ENCODE results near the gene ADCY5.

ADCY5 gene

DNA sequence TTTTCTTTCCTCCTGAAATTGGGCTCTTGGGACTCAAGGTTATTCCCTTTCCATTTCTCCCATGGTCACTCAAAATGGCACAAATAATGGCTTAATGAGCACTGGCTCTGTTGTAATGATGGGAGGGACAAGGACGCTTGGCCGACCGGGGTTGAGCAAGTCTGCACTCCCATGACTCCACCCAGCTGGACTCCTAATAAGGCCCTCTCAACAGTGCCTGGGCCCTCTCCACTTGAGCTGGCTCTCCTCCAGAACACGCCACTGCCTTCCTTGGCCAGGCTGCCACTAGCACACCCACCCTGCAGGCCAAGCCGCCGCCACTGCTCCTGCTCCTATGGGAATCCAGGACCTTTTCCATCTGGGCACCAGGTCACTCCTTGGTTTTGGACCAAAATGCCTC is 42.3 kb downstream of the ADCY5 start:
- no peak for DNase-seq (ENCODE audit: low read depth in 2 of 2)

DNA sequence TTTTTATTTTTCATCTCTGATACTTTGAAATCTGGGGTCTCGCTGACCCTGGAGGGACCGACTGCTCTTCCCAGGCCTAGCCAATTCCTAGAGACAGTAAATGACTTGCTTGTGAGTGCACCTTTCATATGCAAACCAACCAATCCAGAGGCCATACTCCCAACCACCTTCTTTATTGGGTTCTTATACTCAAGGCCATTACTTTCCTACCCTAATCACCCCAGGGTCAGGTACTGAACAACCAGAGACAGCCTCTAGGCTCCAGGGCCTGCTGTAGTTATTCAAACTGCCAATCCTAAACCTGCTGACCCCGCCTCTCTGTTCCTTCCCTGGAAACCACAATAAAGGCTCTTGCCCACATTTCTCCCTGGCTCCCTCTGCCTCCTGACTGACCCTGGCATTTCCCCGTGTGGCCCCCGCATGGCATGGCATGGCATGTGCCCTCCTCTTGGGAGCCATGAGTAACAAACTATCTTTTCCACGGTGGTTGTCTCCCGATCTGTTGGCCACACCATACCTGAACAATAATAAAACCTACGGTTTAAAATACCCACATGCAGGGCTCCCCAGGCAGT is 42.9 kb downstream of the ADCY5 start:
- DNase-seq (ENCODE audit: low read depth in 2 of 2) = no peak

DNA sequence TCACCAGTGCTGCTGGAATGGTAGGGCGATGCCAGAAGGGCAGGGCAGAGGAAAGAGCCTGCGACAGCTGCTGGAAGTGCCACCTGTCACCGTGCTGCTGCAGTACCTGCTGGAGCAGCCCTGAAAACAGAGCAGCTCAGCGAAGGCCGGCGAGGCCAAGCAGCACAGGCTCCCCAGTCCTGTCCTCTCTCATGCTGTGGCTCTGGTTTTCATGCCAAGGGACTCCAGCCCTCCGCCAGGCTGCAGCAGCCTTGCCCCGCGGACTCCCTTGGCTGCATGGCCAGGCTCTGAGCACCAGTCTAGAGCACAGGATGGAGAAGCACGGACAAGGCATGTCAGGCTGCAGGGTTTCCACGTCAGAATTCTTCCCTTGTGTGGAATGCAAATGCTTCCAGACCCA is 43.9 kb downstream of the ADCY5 start:
- DNase-seq (ENCODE audit: low read depth in 2 of 2) = no peak

DNA sequence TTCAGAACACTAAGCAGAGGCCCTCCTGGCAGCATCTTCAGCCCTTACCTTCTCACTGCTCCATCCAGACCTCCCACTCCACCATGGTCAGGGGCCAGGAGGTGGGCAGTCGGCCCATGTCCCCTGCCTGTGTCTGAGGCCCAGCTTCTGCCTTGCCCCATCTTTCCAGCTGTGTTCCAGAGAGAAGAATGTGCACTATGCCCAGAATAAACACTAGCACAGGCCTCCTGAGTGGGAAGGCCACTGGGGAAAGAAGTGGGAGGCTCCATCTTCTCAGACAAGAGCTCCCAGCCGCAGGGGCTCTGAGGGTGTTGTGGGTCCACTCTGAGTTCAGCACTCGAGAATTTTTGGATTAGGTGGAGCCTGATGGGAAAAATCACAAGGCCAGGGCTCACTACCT is 44.5 kb downstream of the ADCY5 start:
- DNase-seq (ENCODE audit: low read depth in 2 of 2) = no peak

DNA sequence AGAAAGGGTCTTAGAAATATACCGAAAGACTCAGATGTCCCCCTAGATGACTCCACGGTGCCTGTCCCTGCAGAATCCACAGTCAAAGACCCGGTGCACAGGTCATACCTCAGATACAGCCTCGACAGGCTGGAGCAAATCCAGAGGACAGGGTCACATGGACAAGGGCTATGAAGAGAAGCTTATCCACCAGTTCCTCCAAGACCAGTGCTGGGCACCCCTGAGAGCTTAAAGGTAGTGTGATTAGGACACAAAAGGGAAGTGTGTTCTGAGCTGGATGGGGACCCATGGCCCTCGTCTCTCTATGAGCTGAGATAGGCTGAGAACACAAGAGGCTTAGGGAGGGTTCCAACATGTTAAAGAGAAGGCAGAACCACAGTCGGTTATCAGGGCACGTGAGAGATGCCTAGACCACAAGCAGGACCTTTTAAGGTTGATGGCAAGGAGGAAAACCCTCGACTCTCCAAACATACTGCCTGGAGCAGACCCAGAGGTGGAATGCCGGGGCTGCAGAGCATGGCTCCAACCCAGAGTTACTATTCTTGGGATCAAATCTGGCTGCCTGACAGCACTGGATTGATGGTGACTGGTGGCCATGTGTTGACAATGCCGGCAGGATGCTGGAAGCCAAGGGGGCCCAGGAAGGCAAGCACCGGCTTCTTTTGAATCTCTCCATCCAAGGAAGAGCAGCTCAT is 46.9 kb downstream of the ADCY5 start:
- DNase-seq (ENCODE audit: low read depth in 2 of 2) = no peak

DNA sequence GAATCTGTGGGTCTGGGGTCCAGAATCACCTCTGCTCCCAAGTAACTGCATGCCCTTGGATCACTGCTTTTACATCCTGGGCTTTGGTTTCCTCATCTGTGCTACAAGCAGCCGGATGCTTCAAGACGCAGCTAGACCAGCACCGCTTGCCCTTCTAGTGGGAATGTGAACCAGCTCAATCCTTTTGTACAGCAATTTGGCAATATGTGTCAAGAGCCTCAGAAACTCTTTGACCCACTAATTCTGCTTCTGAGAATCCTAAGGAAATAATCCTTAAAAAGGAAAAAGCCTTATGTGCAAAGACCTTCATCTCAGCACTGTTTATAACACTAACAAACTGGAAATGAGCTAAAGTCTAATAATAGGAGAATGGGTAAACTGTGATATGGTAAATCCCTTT is 48.7 kb downstream of the ADCY5 start:
- DNase-seq (ENCODE audit: low read depth in 2 of 2) = no peak

DNA sequence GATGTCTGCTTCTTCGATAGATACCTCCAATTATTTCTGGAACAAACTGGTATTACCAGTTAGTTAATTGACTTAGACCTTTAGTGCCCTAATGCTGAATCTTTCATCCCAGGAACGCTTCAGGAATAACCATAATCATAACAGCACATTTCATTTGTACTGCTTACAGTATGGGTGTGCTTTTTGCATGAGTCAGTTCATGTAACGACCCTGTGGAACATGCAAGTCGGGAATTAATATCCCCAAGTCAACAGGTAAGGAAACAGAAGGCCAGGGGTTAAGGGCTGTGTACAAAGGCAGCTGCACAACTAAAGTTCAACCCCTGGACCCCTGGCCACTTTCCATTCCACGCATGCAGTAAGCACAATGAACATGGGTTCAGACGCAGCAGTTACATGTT is 49.2 kb downstream of the ADCY5 start:
- no peak for DNase-seq (ENCODE audit: low read depth in 2 of 2)

DNA sequence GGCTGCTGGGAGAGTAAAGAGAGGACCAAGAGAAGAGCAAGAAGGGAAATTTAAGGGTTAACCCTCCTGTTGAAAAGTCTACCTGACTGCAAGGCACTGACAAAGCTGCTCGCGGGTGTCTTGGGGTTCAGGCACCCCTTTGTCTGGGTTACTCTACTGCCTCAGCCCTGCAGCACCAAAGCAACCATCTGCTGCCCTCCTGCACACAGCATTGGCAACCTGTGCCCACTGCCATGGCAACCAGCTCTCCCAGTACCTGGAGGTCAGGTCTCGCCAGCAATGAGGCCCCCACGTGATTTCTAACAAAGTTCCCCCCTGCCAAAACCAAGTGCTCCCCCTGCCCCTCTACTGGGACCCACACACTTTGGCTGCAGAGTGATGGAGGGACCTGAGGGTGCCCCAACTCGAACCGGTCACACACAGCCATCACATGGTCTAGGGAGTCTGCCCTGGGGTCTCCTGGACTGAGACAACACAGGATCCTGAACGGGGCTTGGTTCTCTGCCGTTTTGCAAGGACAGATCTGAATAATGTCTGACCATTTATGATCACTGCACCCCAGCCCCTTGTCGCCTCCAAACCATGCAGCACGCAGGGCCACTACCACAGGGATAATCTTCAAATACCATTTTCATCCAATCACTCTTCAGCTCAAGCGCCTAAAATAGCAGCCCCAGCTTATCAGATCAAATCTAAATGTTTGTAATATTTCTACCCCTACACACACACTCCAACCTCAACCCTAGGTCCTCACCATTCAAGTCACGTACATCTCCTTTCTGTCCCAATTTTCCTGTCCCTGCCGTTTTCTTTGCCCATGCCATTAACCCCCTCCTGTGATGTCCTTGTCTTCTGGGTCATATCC is 50.7 kb downstream of the ADCY5 start:
- no peak for DNase-seq (ENCODE audit: low read depth in 2 of 2)

DNA sequence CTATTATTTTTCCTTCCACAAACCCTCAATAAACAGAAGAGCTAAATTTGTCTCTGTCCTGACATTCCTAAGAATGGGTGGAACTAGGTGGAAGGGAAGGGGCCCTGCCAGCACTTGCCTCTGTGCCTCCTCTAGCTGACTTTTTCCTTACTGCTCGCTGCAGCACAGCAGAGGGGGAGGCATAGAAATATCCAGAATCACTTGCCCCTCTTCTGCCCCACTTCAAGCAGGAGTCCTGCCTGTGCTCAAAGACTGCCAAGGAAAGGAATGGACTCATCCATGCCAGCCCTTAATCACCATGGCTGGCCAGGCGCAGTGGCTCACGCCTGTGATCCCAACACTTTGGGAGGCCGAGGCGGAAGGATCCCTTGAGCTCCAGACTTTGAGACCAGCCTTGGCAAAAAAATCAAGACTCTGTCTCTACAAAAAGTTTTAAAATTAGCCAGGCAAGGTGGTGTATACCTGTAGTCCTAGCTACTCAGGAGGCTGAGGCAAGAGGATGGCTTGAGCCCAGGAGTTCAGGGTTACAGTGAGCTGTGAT is 51.8 kb downstream of the ADCY5 start:
- DNase-seq (ENCODE audit: low read depth in 2 of 2) = no peak

DNA sequence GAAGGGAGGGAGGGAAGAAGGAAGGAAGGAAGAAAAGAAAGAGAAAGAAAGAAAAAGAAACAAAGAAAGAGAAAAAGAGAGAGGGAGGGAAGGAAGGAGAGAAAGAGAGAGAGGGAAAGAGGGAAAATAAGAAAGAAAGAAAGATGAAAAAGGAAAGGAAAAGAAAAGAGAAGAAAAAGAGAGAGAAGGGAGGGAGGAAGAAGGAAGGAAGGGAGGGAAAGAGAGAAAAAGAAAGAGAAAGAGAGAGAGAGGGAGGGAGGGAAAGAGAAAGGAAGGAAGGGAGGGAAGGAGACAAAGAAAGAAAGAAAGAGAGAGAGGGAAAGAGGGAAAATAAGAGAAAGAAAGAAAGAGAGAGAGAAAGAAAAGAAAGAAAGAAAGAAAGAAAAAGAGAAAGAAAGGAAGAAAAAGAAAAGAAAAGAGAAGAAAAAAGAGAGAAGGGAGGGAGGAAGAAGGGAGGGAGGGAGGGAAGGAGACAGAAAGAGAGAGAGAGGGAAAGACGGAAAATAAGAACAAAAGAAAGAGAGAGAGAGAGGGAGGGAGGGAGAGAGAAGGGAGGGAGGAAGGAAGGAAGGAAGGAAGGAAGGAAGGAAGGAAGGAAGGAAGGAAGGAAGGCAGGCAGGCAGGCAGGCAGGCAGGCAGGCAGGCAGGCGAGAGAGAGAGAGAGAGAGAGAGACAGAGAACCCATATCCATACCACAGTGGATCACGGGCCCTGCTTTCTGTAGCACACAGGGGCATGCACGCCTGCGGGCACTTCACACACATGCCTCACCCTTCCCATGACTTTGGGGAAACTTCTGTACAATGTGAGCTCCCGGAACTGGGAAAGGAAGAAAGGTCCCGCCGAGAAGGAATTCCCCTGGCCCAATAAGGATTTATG is 52.5 kb downstream of the ADCY5 start:
- no peak for DNase-seq (ENCODE audit: low read depth in 2 of 2)

DNA sequence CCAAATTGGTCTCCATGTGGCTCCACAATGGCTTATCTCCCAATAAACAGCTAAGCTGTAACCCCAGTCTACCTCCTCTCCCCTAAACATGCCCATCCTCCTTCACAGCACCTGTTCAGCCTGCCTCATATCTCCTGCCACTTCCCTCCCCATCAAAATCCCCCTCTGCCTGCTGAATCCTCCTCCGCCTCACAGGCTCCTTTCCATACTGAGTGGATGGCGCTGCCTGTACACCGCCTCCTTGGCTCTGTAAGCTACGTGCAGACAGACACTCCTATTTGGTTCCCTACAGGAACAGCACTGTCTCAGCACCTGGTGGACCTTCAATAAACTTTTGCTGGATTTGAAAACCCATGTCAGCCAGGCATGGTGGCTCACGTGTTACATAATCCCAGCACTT is 53.7 kb downstream of the ADCY5 start:
- no peak for DNase-seq (ENCODE audit: low read depth in 2 of 2)

DNA sequence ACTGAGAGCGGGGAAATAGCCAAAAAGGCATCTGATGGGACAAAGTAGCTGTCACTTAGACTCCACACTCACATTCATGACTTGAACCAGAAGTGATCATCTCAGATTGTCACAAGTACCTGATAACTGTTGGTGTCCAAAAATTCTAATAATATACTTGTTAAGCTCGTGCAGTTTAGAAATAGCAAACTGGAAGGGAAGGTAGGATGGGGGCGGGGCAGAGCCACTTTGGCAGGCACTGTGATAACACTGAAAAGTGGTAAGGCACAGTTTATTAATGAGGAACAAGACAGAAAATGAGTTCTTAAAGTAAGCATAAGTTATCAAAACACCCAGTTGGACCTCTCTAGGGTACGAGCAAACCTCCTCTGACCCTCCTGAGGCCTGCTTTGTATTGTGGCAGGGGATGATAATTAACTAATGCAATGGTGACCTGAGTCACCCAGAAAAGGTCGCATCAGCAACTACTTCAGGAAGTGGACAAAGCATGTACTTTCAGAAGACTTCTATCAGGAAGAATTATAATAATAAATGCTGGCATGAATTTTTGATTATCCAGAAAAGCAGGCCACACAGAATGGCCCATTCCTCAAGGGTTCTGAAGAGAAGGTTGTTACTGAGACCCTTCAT is 54.4 kb downstream of the ADCY5 start:
- no peak for DNase-seq (ENCODE audit: low read depth in 2 of 2)

DNA sequence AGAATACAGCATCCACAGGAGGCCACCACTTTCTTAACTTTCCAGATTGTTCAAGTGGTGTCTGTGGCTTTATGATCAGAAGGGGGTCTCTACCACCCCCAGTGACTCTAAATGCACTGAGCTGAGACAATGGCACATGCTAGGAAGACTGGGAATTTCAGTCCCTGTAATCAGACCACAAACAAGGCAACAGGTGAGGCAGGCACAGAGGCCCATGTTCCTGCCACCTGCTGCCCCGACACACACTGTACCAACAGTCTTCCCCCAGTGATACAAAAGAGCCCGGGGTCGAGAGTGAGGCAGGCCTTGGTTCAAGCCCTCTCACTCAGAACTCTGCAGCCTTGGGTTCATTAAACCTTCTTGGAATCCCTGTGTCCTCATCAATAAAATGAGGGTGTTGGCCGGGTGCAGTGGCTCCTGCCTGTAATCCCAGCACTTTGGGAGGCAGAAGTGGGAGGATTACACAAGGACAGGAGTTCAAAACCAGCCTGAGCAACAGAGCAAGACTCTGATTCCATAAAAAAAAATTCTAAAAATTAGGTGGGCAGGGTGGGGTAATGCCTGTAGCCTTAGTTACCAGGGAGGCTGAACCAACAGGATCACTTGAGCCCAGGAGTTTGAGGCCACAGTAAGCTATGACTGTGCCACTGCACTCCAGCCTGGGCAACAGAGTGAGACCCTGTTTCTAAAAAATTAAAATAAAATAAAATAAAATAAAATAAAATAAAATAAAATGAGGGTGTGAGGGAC is 55.8 kb downstream of the ADCY5 start:
- DNase-seq (ENCODE audit: low read depth in 2 of 2) = no peak

DNA sequence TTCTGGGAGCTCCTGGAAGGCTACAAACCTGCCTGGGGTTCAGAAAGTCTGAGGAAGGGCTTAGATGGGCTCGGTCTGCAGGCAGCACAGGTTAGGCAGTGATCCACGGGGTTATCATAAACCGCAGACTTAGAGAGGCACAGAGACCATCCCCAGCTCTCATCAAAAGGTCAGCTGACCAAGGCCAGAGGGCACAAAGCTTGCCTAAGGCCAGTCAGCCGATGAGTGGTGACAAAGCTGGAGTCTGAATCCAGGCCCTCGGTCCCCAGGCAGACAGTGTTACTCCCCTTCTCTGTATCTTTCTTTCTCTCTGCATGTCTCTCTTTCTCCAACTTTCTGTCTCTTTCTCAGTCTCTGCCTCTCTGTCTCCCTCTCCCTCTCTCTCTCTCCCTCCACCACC is 56.5 kb downstream of the ADCY5 start:
- no peak for DNase-seq (ENCODE audit: low read depth in 2 of 2)

DNA sequence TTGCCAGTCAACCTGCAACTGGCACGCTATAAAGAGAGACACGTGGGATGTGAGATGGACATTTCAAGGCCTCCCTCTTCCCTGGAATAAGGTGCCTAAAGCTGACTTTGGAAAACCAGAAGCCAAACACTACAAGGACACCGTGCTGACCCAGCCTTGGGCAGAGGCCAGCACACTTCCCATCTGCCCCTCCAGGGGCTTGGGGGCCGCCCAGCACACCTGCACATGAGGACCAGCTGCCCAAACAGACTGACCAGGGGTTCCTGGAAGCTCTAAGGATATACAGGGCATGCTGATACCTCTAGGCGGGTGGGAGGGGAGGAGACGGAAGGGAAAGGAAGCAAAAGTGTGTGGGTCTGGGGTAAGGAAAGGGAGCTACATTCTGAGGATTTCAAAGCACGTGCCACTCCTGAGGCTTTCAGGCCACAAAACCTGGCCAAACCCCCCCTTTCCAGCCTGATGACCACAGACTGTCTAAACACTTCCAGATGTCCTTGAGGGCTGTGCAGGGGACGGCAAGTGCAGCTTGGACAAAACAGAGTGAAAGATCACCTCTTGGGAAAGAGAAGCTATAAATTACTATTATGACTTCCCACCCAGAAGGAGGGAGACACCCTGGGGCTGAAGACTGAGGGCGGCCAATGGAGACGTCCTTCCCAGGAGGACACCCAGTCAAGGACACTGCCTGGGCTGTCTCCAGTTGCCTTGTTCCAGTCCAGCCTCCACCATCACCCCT is 57.9 kb downstream of the ADCY5 start:
- DNase-seq (ENCODE audit: low read depth in 2 of 2) = no peak

DNA sequence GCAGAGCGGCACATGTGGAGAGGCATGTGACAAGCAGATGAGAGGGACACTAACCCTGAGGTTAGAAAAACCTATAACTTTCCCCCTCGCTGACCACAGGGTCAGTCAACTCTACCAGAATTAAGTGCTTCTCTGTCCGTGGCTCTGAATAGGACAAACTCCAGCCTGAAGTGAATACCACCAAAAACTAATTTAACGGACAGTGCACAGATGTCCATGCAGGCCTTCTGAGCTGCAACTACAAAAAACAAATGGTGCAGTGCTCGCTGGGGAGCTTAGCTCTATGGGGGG is 59.3 kb downstream of the ADCY5 start:
- DNase-seq (ENCODE audit: low read depth in 2 of 2) = no peak

DNA sequence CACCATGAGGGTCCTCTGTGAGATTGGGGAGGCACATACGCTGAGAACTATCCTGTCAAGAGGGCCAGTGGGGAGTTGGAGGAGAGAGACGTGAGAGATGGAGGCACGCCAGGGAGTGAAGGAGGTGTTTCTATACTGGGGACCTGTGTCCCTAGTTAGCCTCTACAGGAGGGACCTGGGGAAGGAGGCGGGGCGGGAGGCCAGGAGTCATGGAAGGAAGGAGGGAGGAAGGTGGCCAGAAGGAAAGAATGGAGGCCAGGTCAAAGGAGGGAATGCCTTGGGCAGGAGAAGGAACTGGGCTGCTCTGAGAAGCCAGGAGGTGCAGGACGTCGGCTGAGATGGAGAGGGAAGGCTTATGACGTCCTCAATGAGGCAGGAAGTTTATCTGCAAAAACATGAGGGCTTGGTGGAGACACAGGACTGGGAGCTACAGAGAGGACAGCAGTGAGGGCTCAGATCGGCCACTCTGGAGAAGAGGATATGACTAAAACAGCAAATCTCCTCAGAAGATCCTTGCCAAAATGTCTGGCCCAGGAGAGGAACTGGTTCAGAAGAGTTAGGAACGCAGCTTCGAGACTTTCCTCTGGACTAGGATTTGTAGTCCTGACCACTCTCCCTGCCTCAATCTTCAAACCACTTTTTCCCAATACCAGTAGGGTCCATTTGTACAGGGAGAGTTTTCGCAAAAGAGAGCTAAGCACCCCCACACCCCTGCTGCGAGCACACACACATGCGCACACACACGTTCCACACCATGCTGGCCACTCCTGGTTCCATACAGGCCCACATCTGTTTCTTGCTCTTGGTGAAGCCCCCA is 59.9 kb downstream of the ADCY5 start:
- no peak for DNase-seq (ENCODE audit: low read depth in 2 of 2)

DNA sequence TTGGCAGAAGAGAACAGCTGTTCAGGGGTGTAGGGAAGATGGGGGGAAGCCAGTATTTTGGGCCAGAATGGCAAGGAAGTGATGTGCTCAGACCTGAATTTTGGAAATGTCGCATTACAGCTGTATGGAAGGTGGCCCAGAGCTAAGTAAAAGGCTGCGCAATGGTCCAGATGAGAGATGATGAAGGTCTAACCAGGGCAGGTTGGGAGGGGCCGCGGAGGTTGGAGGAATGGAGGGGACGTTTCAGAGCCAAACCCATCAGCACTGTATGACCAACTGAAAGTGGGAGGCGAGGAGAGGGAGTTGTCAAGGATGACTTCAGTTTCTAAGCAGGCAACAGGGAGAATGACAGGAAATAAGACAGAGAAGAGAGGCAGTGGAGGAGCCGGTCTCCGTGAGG is 60.8 kb downstream of the ADCY5 start:
- DNase-seq (ENCODE audit: low read depth in 2 of 2) = no peak

DNA sequence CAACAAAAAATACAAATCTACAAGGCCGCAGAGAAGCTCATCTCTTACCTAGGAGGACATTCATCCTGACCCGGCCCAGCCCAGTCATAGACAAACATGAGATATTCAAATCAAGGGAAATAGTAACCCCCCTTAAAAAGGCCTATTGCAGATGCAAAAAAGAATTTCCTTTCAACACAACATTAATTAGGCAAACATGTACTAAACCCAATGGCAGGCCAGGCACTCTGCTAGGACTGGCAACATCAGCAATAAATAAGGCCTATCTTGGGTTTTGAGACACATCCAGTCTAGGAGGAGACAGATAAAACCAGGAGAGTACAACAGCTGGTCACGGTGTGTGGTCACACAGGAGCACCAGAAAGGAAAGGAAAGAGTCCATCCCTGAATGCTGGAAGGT is 61.4 kb downstream of the ADCY5 start:
- DNase-seq (ENCODE audit: low read depth in 2 of 2) = no peak
